ENCODE data around the gene DNAJB1. TPM values are rescaled to one million over a fixed set of nuclear protein-coding genes. Genes with fewer than 3 reads are reported as not detected.
"Not testable (repeated sequence)": the region's sequence is repeated elsewhere in the genome, so short reads cannot be mapped to it uniquely, and the experiment has no call there.

DNAJB1 gene
- total RNA-seq = 86.0 TPM

DNA sequence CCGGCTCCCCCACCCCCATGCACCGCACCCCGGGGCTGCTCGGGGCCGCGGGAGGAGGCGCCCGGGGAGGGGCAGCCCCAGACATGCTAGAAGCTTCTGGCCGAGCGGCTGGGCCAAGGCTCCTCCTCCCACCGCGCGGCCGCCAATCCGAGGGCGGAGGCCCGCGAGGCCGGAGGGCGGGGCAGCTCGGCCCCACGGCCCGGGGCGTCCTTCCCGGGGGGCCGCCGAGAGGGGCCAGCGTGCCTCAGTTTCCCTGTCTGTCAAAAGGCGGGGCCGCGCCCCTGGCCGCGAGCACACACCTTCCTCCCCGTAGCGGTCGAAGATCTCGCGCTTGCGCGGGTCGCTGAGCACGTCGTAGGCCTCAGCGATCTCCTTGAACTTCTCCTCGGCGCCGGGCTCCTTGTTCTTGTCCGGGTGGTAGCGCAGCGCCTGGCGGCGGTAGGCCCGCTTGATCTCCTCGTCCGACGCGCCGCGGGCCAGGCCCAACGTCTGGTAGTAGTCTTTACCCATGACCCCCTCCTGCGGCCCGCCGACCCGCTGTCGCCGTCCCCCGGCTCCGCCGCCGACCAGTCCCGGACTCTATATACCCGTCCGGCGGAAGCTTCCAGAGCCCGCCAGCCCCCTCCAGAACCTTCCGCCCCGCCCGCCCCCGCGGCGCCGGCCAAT is at the start of gene DNAJB1:
TSS of gene DNAJB1 (minus strand) at position 558 of the 666 bp plus-strand sequence. CDS start at position 510, 48 bp downstream.
- DNase-seq (ENCODE audit: low spot score) (peak; percentile 91), ATAC-seq (peak; percentile 84)
- intact Hi-C loops (cut with DNase I) = no loop called here

DNA sequence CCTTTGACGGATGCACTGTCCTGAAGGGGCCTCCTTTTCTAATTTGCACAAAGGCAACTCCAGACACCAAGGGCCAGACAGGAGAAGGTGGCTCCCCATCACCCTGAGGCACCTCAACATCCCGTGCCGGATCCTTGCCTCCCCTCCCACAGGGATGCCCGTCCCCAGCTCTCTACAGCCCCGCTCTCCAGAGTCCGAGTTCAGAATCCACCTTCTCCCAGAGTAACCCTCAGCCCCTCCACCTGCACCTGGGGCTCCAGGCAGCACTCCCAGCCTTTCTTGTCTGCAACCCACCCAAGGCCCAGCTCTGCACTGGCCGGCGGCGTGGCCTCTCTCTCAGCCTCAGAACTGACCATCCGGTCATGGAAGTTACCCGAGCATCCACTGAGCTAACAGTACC is 48.9 kb upstream of the DNAJB1 start:
- intact Hi-C loops (cut with DNase I) = no loop called here
- DNase-seq (ENCODE audit: low spot score) (no peak), ATAC-seq (no peak)

DNA sequence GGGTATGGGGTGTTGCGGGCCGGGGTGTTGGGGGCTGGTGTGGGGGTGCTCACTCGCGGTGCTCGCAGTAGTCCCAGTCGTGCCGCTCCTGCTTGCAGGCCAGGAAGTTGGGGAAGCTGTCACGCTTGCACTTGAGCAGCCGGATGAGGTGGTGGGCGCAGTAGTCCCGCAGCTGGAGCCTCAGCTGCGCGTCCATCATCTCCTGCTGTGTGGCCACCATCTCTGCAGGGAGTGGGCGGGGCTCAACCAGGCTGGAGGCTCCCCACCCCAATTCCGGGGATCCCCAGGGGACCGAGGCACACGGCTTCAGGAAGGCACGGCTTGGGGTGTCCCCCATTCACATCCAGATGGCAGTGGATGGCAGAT is 48.5 kb upstream of the DNAJB1 start:
- no peak for ATAC-seq
- no peak for DNase-seq (ENCODE audit: low spot score)
- intact Hi-C loops (cut with DNase I) = no loop called here

DNA sequence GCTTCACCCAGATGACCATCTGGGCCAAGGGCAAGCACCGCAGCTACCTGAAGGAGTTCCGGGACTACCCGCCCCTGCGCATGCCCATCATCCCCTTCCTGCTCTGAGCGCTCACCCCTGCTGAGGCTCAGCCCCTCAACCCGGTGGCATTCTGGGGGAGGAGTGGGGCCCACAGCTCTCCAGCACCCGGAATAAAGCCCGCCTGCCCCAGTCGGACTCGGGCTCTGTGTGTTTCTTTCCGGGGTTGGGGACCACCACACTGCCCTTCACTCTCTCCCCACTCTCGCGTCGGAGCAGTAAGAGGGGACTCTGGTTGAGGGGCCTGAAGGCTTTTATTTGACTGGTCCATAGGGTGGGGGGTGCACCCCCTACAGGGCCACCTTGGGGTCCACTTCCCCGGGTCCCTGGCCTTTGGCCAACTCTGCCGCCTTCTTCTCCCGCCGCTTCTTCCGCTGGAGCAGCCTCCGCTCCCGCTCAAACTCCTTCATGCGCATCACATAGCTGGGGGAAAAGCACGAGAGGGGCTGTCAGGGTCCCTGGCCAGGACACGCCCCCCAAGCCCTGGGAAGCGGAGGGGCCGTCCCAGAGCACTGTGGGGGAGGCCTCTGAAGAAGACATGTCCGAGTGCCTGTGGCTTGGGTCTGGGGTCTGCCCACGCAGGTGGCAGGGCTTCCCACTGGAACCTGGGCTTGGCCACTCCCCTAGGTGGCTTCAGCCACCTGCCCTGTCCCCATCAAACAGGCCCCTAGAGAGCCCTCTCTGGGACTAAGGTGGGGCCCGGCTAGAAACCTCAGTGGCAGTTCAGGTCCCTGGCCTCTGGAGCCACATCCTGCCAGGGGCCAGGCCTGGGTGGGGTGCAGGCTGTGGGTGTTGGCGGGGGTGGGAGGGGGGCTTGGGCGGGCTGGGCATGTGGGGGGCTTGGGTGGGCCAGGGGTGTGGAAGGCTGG is 47.8 kb upstream of the DNAJB1 start:
- DNase-seq (ENCODE audit: low spot score) = no peak
- intact Hi-C loops (cut with DNase I) = no loop called here
- ATAC-seq = no peak

DNA sequence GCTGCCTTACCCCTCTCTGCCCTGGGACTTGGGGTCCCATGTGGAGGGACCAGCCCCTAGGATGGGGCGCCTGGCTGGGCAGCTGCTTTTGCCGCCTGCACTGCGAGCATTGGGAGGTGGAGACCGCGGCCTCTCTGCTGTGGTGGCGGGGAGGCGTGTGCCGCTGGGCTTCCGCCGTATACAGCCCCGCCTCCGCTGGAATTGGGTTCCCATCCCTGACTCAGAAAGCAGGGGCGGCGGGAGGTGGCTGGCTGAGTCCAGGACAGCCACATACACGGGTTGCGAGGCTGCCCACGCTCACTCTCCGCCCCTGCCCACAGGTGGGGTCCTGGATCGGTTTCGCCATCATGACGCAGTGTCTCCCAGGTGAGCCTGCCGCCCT is 47.1 kb upstream of the DNAJB1 start:
- DNase-seq (ENCODE audit: low spot score) = no peak
- intact Hi-C loops (cut with DNase I) = no loop called here
- no peak for ATAC-seq

DNA sequence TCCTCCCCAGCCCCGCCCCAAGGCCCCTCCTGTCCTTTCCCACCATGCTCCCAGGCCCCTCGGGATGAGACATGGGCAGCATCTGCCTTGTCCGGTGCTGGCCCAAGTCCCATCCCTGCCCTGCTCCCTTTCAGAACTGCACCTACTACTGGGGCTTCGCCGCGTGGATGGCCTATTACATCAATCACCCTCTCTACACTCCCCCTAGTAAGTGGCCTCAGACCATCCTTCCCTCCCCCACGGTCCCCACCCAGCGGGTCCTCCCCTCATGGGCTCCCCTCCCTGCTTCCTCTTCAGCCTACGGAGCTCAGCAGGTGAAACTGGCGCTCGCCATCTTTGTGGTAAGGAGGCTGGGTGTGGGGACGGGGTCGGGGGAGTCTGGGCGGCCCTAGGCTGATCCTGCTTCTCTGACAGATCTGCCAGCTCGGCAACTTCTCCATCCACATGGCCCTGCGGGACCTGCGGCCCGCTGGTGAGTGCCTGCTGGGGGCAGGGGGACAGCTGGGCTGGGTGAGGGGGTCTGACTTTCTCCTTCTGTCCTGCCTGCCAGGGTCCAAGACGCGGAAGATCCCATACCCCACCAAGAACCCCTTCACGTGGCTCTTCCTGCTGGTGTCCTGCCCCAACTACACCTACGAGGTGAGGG is 46.6 kb upstream of the DNAJB1 start:
- ATAC-seq; DNase-seq (ENCODE audit: low spot score); intact Hi-C loops (cut with DNase I): not testable (repeated sequence)

DNA sequence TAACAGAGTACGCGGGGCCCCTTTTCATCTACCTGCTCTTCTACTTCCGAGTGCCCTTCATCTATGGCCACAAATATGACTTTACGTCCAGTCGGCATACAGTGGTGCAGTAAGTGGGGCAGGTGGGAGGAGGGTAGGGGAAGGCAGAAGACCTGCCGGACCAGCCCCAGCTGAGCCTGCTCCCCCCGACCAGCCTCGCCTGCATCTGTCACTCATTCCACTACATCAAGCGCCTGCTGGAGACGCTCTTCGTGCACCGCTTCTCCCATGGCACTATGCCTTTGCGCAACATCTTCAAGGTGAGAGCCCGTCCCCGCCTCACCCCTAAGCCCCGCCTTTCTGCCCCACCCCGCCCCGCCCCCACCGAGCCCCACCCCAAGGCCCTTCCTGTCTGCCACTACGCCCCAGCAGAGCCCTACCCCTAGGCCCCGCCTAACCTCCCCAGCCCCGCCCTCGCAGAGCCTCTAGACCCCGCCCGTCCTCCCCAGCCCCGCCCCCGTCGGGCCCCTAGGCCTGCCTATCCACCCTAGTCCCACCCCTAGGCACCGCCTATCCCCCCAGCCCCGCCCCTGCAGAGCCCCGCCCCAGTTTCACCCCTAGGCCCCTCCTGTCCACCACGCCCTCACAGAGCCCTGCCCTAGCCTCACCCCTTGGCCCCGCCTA is 45.9 kb upstream of the DNAJB1 start:
- intact Hi-C loops (cut with DNase I) = no loop called here
- peak; percentile 5 for ATAC-seq
- no peak for DNase-seq (ENCODE audit: low spot score)

DNA sequence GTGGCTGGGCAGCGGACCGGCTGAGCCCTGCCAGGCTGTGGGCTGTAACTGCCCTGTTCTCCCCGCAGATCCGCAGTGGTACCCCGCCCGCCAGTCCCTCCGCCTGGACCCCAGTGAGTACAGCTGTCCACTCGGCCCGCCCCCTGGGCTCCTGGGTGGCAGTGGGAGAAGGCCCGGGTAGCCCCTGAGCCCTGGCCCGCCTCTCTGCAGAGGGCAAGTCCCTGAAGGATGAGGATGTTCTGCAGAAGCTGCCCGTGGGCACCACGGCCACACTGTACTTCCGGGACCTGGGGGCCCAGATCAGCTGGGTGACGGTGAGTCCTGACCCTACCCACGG is 45.4 kb upstream of the DNAJB1 start:
- no peak for ATAC-seq
- intact Hi-C loops (cut with DNase I) = no loop called here

DNA sequence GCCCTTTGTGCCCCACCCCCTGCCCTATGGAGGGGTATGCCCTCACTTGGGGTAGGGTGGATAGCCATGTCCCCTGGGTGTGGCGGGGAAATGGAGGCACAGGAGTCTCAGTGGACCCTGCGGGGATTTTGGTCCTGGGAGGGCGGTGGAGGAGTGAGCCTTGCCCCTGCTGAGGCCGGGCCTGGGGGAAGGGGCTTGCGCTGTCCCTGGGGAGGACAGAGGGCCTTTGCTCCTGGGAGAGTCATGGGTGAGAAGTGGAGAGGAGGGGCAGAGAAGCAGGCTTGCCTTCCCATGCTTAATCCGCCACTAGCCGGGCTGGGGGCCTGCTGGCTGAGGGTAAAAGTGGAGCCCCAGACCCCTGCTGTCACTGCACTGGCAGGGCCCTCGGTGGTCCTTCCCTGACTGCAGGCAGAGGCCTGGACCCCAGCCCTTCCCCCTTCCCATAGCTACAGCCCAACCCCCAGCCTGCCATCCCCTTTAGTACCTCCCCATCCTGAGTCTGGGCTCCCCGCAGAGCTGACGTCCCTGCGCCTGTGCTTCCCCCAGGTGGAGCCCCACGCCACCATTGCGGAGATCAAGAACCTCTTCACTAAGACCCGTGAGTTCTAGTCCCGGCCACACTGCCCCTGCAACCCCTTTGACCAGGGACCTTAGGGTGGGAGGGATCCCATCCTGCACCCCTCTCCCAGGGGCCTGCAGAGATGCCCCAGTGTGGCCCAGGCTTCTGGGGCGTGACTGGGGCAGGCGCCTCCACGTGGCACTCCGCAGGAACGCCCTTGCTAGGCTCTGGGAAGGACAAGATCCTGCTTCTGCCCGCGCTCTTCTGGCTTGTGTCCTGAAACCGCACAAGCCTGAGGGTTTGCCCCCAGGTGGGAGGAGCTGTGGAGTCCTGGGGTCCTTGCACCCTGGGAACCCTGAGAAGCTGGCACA is 44.7 kb upstream of the DNAJB1 start:
- ATAC-seq (no peak), DNase-seq (ENCODE audit: low spot score) (no peak)
- intact Hi-C loops (cut with DNase I) = no loop called here

More for the DNA sequence above, 45.4 kb upstream of the DNAJB1 start:
- DNase-seq (ENCODE audit: low spot score) = no peak

DNA sequence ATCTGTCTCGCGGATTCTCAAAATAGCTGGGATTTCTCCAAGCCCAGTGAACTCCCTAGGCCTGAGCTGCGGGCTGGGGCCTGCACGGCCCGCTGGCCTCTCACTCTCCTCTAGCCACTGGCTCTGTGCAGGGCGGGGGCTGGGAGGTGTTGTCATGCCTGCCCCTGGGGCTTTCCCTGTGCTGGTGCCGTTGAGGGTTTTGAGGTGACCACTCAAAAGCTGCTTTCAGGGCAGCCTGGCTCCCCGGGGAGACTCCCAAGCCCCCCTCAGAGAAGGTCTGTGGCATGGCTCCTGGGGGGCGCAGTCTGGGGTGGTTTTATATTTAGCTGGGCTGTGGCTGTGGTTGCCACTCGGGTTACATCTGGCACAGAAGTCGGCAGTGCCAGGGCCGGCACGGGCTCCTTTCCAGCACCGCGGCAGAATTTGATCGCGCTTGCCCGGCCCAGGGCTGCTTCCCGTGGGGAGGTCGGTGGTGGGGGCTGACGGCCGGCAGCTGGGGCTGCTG is 43.7 kb upstream of the DNAJB1 start:
- intact Hi-C loops (cut with DNase I) = no loop called here

DNA sequence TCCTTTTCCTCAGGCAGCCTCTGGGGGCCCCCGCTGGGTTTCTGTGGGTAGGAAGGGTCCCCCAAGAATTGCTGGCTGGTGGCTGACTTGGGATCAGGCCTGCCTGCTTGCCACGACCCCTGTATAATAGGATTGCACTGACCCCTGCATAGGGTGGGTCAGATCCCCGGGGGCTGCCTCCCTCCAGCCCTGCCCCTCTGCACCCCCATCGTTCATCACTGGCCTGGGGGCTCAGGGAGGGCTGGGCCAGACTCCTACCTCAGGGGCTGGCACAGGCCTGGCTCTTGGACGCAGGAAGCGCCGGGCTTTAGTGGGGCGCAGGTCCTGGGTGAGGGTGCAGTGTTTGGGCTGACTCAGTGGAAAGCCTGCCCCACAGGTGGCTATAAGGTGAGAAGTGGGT is 43.1 kb upstream of the DNAJB1 start:
- intact Hi-C loops (cut with DNase I) = no loop called here
- ATAC-seq (no peak), DNase-seq (ENCODE audit: low spot score) (no peak)

More for the DNA sequence above, 43.7 kb upstream of the DNAJB1 start:
- DNase-seq (ENCODE audit: low spot score) (no peak), ATAC-seq (peak; percentile 56)

DNA sequence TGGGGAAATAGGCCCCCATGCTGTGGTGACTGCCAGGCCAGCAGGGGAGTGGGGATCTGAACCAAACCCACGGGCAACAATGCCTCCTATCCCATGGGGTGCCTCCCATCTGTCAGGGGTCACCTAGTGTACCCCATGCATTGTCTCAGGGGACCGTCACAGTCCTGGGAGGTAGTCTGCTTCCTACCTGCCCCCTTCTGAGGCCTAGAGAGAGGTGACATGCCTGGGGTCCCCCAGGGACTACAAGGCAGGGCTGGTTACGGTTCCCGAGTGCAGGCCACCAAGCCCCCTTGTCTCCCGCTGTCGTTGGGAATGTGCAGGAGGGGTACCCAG is 42.5 kb upstream of the DNAJB1 start:
- intact Hi-C loops (cut with DNase I) = no loop called here
- ATAC-seq (no peak), DNase-seq (ENCODE audit: low spot score) (no peak)

DNA sequence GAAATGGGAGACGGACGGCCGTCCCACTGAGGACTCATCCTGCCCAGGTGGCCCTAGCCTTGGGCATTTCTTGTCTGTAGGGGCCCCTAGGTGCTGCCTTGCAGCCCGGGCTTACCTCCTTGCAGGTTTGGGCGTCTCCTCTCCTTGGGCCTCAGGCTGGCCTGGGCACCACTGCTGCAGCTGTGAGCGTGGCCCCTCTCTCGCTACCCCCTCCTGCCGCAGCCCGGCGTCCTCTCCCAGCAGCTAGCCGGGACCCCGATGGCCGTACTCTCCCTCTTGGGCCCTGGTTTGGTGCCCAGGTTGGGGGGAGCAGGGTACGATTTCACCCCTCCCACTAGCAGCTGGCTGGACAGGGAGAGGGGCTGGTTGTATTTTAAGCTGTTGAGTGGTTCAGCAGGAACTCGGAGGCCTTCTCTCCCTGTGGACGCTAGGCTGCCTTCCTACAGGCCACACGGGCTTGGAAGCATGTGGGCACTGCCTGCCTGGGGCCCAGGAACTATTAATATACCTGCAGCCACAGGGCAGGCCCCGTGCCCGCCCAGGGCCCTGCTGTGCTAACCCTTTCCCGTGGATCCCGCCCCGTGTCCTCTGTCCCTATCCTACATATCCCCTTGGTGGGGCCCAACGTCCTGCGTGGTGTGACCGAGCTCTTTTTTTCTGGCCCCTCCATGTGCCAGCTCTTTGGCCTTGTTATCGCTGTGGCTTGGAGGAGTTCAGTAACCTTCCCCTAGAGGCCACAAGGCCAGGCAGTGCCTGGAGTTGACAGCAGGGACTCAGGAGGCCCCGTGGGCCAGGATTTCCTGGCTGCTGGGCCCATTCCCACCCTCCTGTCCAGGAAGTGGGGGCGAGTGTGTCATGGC is 41.9 kb upstream of the DNAJB1 start:
- ATAC-seq (no peak), DNase-seq (ENCODE audit: low spot score) (no peak)
- intact Hi-C loops (cut with DNase I) = no loop called here

DNA sequence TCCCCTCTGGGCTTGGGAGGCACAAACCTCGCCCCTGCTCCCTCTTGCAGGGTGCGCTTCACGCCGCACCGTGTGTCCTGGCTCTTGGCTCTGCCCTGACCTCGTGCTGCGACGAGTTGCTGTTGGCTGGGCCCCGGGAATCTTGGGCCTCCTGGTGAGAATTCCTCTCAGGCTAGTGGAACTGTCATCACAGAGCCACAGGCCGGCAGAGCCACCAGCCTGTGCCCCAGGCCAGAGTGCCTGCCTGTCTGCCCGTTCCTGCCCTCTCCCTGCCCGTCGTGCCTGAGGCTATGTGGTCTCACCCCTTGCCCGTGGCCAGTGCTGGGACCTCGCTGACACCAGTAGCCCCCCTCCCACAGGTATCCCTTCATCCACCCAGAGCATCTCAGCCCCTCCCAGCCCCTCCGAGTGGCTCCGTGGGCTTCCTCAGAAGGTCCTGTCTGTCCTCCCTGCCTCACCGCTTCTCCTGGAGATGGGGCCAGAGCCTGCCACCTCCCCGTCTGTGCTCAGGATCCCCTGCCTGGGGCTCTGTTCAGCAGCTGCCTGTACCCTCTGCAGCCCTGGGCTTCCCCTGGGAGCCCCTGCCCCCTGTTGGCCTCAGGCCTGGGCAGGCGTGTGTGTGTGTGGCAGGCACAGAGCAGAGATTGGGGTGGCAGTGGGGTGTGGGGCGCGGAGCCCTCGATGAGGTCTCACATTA is 40.3 kb upstream of the DNAJB1 start:
- ATAC-seq = no peak
- intact Hi-C loops (cut with DNase I) = no loop called here
- DNase-seq (ENCODE audit: low spot score) = no peak

DNA sequence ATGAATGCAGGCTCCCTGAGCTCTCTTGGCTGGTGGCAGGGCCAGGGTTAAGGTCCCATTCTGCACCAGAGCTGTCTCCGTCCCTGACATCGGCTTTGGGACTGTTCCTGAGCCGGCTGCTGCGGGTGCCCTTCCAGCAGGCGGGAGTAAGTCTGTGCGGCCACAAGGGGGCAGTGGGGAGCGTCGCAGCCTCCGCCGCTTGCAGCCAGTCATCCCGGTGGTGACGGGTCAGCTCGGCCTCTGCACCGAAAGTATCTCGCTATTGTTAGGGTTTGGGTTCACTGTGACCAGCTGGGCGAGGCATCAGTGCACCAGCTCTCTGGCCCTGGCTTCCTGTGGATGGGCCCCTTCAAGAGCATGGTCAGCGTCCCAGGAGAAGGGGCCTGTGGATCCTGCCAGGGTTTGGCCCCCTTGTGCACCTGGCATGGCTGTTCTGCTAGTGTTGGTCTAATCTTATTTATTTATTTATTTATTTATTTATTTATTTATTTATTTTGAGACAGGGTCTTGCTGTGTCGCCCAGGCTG is 38.5 kb upstream of the DNAJB1 start:
- ATAC-seq (peak; percentile 72), DNase-seq (ENCODE audit: low spot score) (peak; percentile 86)
- intact Hi-C loops (cut with DNase I) = no loop called here

DNA sequence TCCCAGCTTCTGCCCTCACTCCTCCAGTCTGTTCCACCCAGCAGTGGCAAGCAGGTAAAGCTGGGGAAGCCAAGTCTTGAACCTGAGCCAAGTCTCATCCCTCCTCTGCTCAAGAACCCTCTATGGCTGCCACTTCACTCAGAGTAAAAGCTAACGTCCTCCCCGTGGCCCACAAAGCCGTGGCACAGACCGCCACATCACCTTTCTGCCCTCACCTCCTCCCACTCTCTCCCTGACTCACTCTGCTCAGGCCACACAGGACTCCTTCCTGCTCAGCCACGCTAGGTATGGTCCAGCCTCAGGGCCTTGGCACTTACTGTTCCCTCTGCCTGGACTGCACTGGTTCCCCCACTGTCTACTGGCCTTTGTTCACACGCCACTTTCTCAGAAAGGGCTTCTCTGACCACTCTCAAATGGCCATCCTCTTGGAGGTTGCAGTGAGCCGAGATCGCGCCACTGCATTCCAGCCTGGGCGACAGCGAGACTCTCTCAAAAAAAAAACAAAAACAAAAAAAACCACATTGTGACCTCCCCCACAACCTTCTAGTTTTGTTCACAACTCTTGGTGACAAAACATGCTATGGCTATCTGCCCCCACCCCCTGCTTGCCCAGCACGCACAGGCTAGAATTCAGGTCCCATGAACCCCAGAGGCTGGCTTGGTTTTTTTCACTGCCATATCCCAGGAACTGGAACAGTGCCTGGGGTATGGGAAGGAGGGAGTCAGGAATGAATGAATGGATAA is 37.9 kb upstream of the DNAJB1 start:
- ATAC-seq (no peak), DNase-seq (ENCODE audit: low spot score) (no peak)
- intact Hi-C loops (cut with DNase I) = no loop called here
